ENCODE data around the gene PPP2R5B.
"Not testable (repeated sequence)": the region's sequence is repeated elsewhere in the genome, so short reads cannot be mapped to it uniquely, and the experiment has no call there.

PPP2R5B gene

GRCh38 chr11:64971421-64972233 is 47.1 kb downstream of the PPP2R5B start, which contains the start of gene MAJIN:
TSS of gene MAJIN (minus strand) at chr11:64972108. CDS start at chr11:64959405, 12,703 bp downstream.
- Histone ChIP-seq H3K9ac (ENCODE audit: low read depth, low read length) (no peak within 1 kb of the TSS), H3K9me3 (ENCODE audit: insufficient read depth, low read depth, low read length) (no peaks in the 10 kb centered on the region), H3K27me3 (ENCODE audit: insufficient read depth, low read length) (no peaks in the 10 kb centered on the region; the same call in 1 of the 2 replicates), H3K27ac (ENCODE audit: low read length) (no peak within 1 kb of the TSS), H3K4me1 (ENCODE audit: insufficient read depth, low read length) (no peaks in the 10 kb centered on the region), H3K4me3 (ENCODE audit: low read length) (no peak within 1 kb of the TSS), H3K36me3 (ENCODE audit: insufficient read depth, low read depth, low read length) (no peaks in the 10 kb centered on the region)

- Histone ChIP-seq H3K4me1 (ENCODE audit: insufficient read depth, low read length) (no peaks in the 10 kb centered on the region), H3K9ac (ENCODE audit: low read depth, low read length) (no peak overlapping the region), H3K9me3 (ENCODE audit: insufficient read depth, low read depth, low read length) (no peaks in the 10 kb centered on the region), H3K27ac (ENCODE audit: low read length) (no peak overlapping the region), H3K36me3 (ENCODE audit: insufficient read depth, low read depth, low read length) (no peaks in the 10 kb centered on the region), H3K4me3 (ENCODE audit: low read length) (no peak overlapping the region), H3K27me3 (ENCODE audit: insufficient read depth, low read length) (no peaks in the 10 kb centered on the region; the same call in 1 of the 2 replicates)
Observed at GRCh38 chr11:64974124-64974523, 49.6 kb downstream of the PPP2R5B start.

- Histone ChIP-seq H3K9ac (ENCODE audit: low read depth, low read length) (no peak overlapping the region), H3K4me1 (ENCODE audit: insufficient read depth, low read length) (no peaks in the 10 kb centered on the region), H3K27ac (ENCODE audit: low read length) (no peak overlapping the region), H3K36me3 (ENCODE audit: insufficient read depth, low read depth, low read length) (no peaks in the 10 kb centered on the region), H3K27me3 (ENCODE audit: insufficient read depth, low read length) (no peaks in the 10 kb centered on the region; the same call in 1 of the 2 replicates), H3K9me3 (ENCODE audit: insufficient read depth, low read depth, low read length) (no peaks in the 10 kb centered on the region), H3K4me3 (ENCODE audit: low read length) (no peak overlapping the region)
Observed at GRCh38 chr11:64976651-64977050, 52.2 kb downstream of the PPP2R5B start.

- not testable (repeated sequence) for H3K9me3 ChIP-seq (ENCODE audit: insufficient read depth, low read depth, low read length); H3K4me3 ChIP-seq (ENCODE audit: low read length); H3K4me1 ChIP-seq (ENCODE audit: insufficient read depth, low read length); H3K9ac ChIP-seq (ENCODE audit: low read depth, low read length); H3K27ac ChIP-seq (ENCODE audit: low read length); H3K36me3 ChIP-seq (ENCODE audit: insufficient read depth, low read depth, low read length); H3K27me3 ChIP-seq (ENCODE audit: insufficient read depth, low read length)
Observed at GRCh38 chr11:64983339-64983738, 58.9 kb downstream of the PPP2R5B start.

Data from iPS-20b (cell line).